Stimulated activated memory B cell treated with anti-CD40 and anti-IgM and Interleukin-4, amounts not matched to agents 10 μg/mL and 1 μg/mL and 100 μg/mL, for 72 hours (primary cell): ENCODE results near the gene CD7.

Experiments
- ATAC-seq: fragments of 150-1000 bp; cut with Tn5 transposase; 2 replicates; pipeline ENCODE4 v1.10.0; 2021
- H3K27ac Mint-ChIP-seq: one replicate; pipeline ENCODE4 v1.8.0; 2022; ENCODE audit warnings: mild to moderate bottlenecking, mixed read lengths
- H3K27me3 Mint-ChIP-seq: one replicate; pipeline ENCODE4 v1.8.0; 2022; ENCODE audit warnings: mixed read lengths
- H3K36me3 Mint-ChIP-seq: one replicate; pipeline ENCODE4 v1.8.0; 2022; ENCODE audit warnings: mixed read lengths
- H3K4me1 Mint-ChIP-seq: one replicate; pipeline ENCODE4 v1.8.0; 2022; ENCODE audit warnings: mixed read lengths
- H3K4me3 Mint-ChIP-seq: one replicate; pipeline ENCODE4 v1.8.0; 2022; ENCODE audit warnings: mild to moderate bottlenecking, moderate library complexity, mixed read lengths
- H3K9me3 Mint-ChIP-seq: one replicate; pipeline ENCODE4 v1.8.0; 2022; ENCODE audit warnings: mixed read lengths

The CD7 gene

GRCh38 chr17:82314727-82315605, 2.4 kb downstream of the CD7 start:
- H3K9me3 Mint-ChIP-seq: no peaks in the 10 kb centered on the region
- no peak overlapping the region for H3K4me3 Mint-ChIP-seq
- H3K4me1 Mint-ChIP-seq: peaks cover 27% of the 10 kb centered on the region
- no peaks in the 10 kb centered on the region for H3K36me3 Mint-ChIP-seq
- ATAC-seq: no peak
- H3K27ac Mint-ChIP-seq: peak overlapping the region; percentile 71
- peaks cover 49% of the 10 kb centered on the region for H3K27me3 Mint-ChIP-seq

GRCh38 chr17:82314012-82314726, 3.2 kb downstream of the CD7 start:
- ATAC-seq: no peak
- H3K4me1 Mint-ChIP-seq: peaks cover 27% of the 10 kb centered on the region
- no peak overlapping the region for H3K4me3 Mint-ChIP-seq
- H3K36me3 Mint-ChIP-seq: no peaks in the 10 kb centered on the region
- H3K27ac Mint-ChIP-seq: peak overlapping the region; percentile 28
- peaks cover 54% of the 10 kb centered on the region for H3K27me3 Mint-ChIP-seq
- no peaks in the 10 kb centered on the region for H3K9me3 Mint-ChIP-seq

GRCh38 chr17:82313195-82314011, 4.0 kb downstream of the CD7 start:
- H3K27me3 Mint-ChIP-seq: peaks cover 59% of the 10 kb centered on the region
- H3K4me3 Mint-ChIP-seq: no peak overlapping the region
- H3K4me1 Mint-ChIP-seq: peaks cover 27% of the 10 kb centered on the region
- H3K9me3 Mint-ChIP-seq: no peaks in the 10 kb centered on the region
- H3K36me3 Mint-ChIP-seq: no peaks in the 10 kb centered on the region
- peak overlapping the region; percentile 28 for H3K27ac Mint-ChIP-seq
- no peak for ATAC-seq

GRCh38 chr17:82311971-82312370, 5.4 kb downstream of the CD7 start:
- Mint-ChIP-seq H3K9me3 (no peaks in the 10 kb centered on the region), H3K27me3 (peaks cover 59% of the 10 kb centered on the region), H3K4me3 (no peak overlapping the region), H3K4me1 (peaks cover 27% of the 10 kb centered on the region), H3K27ac (no peak overlapping the region), H3K36me3 (no peaks in the 10 kb centered on the region)
- ATAC-seq: no peak

- H3K27me3 Mint-ChIP-seq: peaks cover 53% of the 10 kb centered on the region
- H3K9me3 Mint-ChIP-seq: no peaks in the 10 kb centered on the region
- H3K27ac Mint-ChIP-seq: no peak overlapping the region
- peaks cover 23% of the 10 kb centered on the region for H3K4me1 Mint-ChIP-seq
- no peak for ATAC-seq
- no peak overlapping the region for H3K4me3 Mint-ChIP-seq
- H3K36me3 Mint-ChIP-seq: no peaks in the 10 kb centered on the region
Measured at GRCh38 chr17:82310877-82311276, 6.5 kb downstream of the CD7 start.

GRCh38 chr17:82309656-82310570, 7.5 kb downstream of the CD7 start:
- Mint-ChIP-seq H3K4me1 (peaks cover 13% of the 10 kb centered on the region), H3K36me3 (no peaks in the 10 kb centered on the region), H3K4me3 (no peak overlapping the region), H3K27me3 (peaks cover 44% of the 10 kb centered on the region), H3K27ac (no peak overlapping the region), H3K9me3 (no peaks in the 10 kb centered on the region)
- ATAC-seq: no peak

- Mint-ChIP-seq H3K36me3 (no peaks in the 10 kb centered on the region), H3K27ac (peak overlapping the region; percentile 39), H3K27me3 (peaks cover 19% of the 10 kb centered on the region), H3K4me3 (no peak overlapping the region), H3K4me1 (peaks cover 27% of the 10 kb centered on the region), H3K9me3 (no peaks in the 10 kb centered on the region)
- no peak for ATAC-seq
Measured at GRCh38 chr17:82305727-82306300, 11.6 kb downstream of the CD7 start.

GRCh38 chr17:82304826-82305726, 12.3 kb downstream of the CD7 start:
- Mint-ChIP-seq H3K4me1 (peaks cover 34% of the 10 kb centered on the region), H3K4me3 (no peak overlapping the region), H3K9me3 (no peaks in the 10 kb centered on the region), H3K36me3 (no peaks in the 10 kb centered on the region), H3K27ac (peak overlapping the region; percentile 39), H3K27me3 (peaks cover 11% of the 10 kb centered on the region)
- ATAC-seq: no peak

GRCh38 chr17:82303944-82304808, 13.2 kb downstream of the CD7 start:
- Mint-ChIP-seq H3K27ac (no peak overlapping the region), H3K4me1 (peaks cover 43% of the 10 kb centered on the region), H3K36me3 (no peaks in the 10 kb centered on the region), H3K27me3 (peaks cover 5% of the 10 kb centered on the region), H3K9me3 (no peaks in the 10 kb centered on the region), H3K4me3 (no peak overlapping the region)
- ATAC-seq: no peak

- Mint-ChIP-seq H3K4me1 (peaks cover 52% of the 10 kb centered on the region), H3K36me3 (no peaks in the 10 kb centered on the region), H3K27ac (peak overlapping the region; percentile 97), H3K9me3 (no peaks in the 10 kb centered on the region), H3K27me3 (no peaks in the 10 kb centered on the region), H3K4me3 (no peak overlapping the region)
- no peak for ATAC-seq
Measured at GRCh38 chr17:82302991-82303943, 14.1 kb downstream of the CD7 start.

- no peaks in the 10 kb centered on the region for H3K36me3 Mint-ChIP-seq
- H3K27ac Mint-ChIP-seq: peak overlapping the region; percentile 97
- H3K4me1 Mint-ChIP-seq: peaks cover 55% of the 10 kb centered on the region
- no peaks in the 10 kb centered on the region for H3K27me3 Mint-ChIP-seq
- ATAC-seq: no peak
- no peak overlapping the region for H3K4me3 Mint-ChIP-seq
- H3K9me3 Mint-ChIP-seq: no peaks in the 10 kb centered on the region
Measured at GRCh38 chr17:82302568-82302963, 14.8 kb downstream of the CD7 start.
